NCI-H146 treated with DMSO at 0.1 percent for 48 hours (cell line): ENCODE measurements around the gene KLKB1.
"Not testable (repeated sequence)": the region's sequence is repeated elsewhere in the genome, so short reads cannot be mapped to it uniquely, and the experiment has no call there.

Experiments used
- DNase-seq: peaks from one replicate; lab custom pipeline; 2025; ENCODE audit not compliant: unreplicated experiment; lab: John Stamatoyannopoulos, UW

Gene KLKB1

GRCh38 chr4:186226521-186227189 is 652 bp upstream of the KLKB1 start:
- no peak for DNase-seq

- no peak for DNase-seq
Observed at GRCh38 chr4:186227744-186228513, 622 bp downstream of the KLKB1 start.

- no peak for DNase-seq
Observed at GRCh38 chr4:186228514-186228894, 1.2 kb downstream of the KLKB1 start.

GRCh38 chr4:186234367-186234766 is 7.1 kb downstream of the KLKB1 start:
- DNase-seq = no peak

- no peak for DNase-seq
Observed at GRCh38 chr4:186236126-186236525, 8.8 kb downstream of the KLKB1 start.

- DNase-seq = no peak
Observed at GRCh38 chr4:186240452-186240847, 13.1 kb downstream of the KLKB1 start.

- DNase-seq = no peak
Observed at GRCh38 chr4:186240848-186241491, 13.7 kb downstream of the KLKB1 start.

GRCh38 chr4:186241616-186242015 is 14.3 kb downstream of the KLKB1 start:
- no peak for DNase-seq

- not testable (repeated sequence) for DNase-seq
Observed at GRCh38 chr4:186242031-186242430, 14.7 kb downstream of the KLKB1 start.

GRCh38 chr4:186243331-186243730 is 16.0 kb downstream of the KLKB1 start:
- DNase-seq = no peak

- DNase-seq = no peak
Observed at GRCh38 chr4:186244835-186245234, 17.5 kb downstream of the KLKB1 start.

GRCh38 chr4:186247062-186247752 is 19.9 kb downstream of the KLKB1 start:
- not testable (repeated sequence) for DNase-seq

- no peak for DNase-seq
Observed at GRCh38 chr4:186248643-186249042, 21.3 kb downstream of the KLKB1 start.

GRCh38 chr4:186249785-186250754 is 22.8 kb downstream of the KLKB1 start:
- no peak for DNase-seq

- DNase-seq = no peak
Observed at GRCh38 chr4:186250760-186251159, 23.5 kb downstream of the KLKB1 start.

GRCh38 chr4:186255122-186255521 is 27.8 kb downstream of the KLKB1 start:
- DNase-seq = no peak

GRCh38 chr4:186258216-186258811 is 31.0 kb downstream of the KLKB1 start:
- DNase-seq = no peak

- DNase-seq = no peak
Observed at GRCh38 chr4:186260117-186260503, 32.8 kb downstream of the KLKB1 start.

- no peak for DNase-seq
Observed at GRCh38 chr4:186260504-186261448, 33.5 kb downstream of the KLKB1 start.
